Pancreas (tissue), 10 donors: ENCODE measurements around the gene EVX2. TPM values are rescaled to one million over a fixed set of nuclear protein-coding genes. Genes with fewer than 3 reads are reported as not detected.

Source experiments
- ATAC-seq, 4 donors: fragments of 200-7000 bp; cut with Tn5 transposase; one replicate each; pipeline versions ENCODE4 v1.8.0 to v1.9.1; 2020; ENCODE audit warnings: mild to moderate bottlenecking in 4 of 4, moderate library complexity in 4 of 4
- DNase-seq, 6 donors: peaks; one replicate each; pipeline ENCODE4 v3.0.0-alpha.2; 2020
- FAIRE-seq: peaks from 2 replicates; lab custom pipeline; 2012; peaks lifted over from hg19 to GRCh38; lab: Jason Lieb, UNC
- H3K27ac ChIP-seq, 4 donors: fragments of 200-600 bp; sonication (generic); 1 replicate in 3 of 4; 2 replicates in 1 of 4; pipeline versions ENCODE4 v1.5.0 to v1.8.0; 2020
- H3K27me3 ChIP-seq, 4 donors: fragments of 200-600 bp; one replicate each; pipeline ENCODE4 v1.8.0; 2021
- H3K36me3 ChIP-seq, 3 donors: fragments of 200-600 bp; sonication (generic) in 1 of 3; one replicate each; pipeline versions ENCODE4 v1.5.0 to v1.8.0; 2020 to 2021
- H3K4me1 ChIP-seq, 3 donors: fragments of 200-600 bp; one replicate each; pipeline ENCODE4 v1.8.0; 2021
- H3K4me3 ChIP-seq, 4 donors: fragments of 200-600 bp; sonication (generic) in 2 of 4; one replicate each; pipeline versions ENCODE4 v1.5.0 to v1.8.0; 2020 to 2021
- H3K9me3 ChIP-seq, 4 donors: fragments of 200-600 bp; one replicate each; pipeline ENCODE4 v1.8.0; 2021
- WGBS, 2 donors: extraction: QIAGEN DNeasy Blood & Tissue Kit; methylation state at CpG; one replicate each; pipeline ENCODE4 v1.1.7; 2013; 5-methylcytosine and 5-hydroxymethylcytosine counted together
- intact Hi-C, 3 donors: fragments of 100-400 bp; cut with DNase I; formaldehyde crosslinking; loops; one replicate each; pipeline versions ENCODE4 v1.11.1 to v1.14.2; 2022
- polyA plus RNA-seq, 2 donors: library from polyadenylated mRNA; stranded (reverse); fragments of 200-250 nt; gene quantifications; one replicate each; pipeline ENCODE4 v1.2.3, GENCODE V29; 2013
- total RNA-seq, 6 donors: library from RNA; stranded (reverse); fragmentation: NEBNext Ultra II Directional in 4 of 6; extraction: Animal tissue kit (Norgen Biotek cat#: 25700) in 4 of 6; gene quantifications; one replicate each; pipeline versions ENCODE4 v1.2.1 to v1.2.4, GENCODE V29; 2021 to 2023
- TF ChIP-seq, protein P1 (sequence below), 4 donors: fragments of 200-600 bp; sonication (generic) in 3 of 4; IDR thresholded peaks; one replicate each; pipeline versions ENCODE4 v1.5.0 to v1.8.0; 2021; ENCODE audit warnings: antibody characterized with exemption in 4 of 4
- donor health status: healthy with polysubstance abuse.
- donor health status: DM: no; HTN: no; CAD: no; lungs with moderate emphysema.
- donor health status: DM: no; HTN: no; CAD: no.
- donor health status: control.
- donor health status: control.
- donor health status: Bipolar disorder and iron deficiency.
- donor health status: DM: yes; HTN: yes; CAD: no.
- donor health status: DM: no; HTN: no; CAD: no.
- donor health status: DM: no; HTN: no; CAD: no.
- donor health status: DM: yes; HTN: yes; CAD: no.

EVX2 gene
- total and polyA plus RNA-seq, 8 donors = 0.02 TPM; not detected in 7

DNA sequence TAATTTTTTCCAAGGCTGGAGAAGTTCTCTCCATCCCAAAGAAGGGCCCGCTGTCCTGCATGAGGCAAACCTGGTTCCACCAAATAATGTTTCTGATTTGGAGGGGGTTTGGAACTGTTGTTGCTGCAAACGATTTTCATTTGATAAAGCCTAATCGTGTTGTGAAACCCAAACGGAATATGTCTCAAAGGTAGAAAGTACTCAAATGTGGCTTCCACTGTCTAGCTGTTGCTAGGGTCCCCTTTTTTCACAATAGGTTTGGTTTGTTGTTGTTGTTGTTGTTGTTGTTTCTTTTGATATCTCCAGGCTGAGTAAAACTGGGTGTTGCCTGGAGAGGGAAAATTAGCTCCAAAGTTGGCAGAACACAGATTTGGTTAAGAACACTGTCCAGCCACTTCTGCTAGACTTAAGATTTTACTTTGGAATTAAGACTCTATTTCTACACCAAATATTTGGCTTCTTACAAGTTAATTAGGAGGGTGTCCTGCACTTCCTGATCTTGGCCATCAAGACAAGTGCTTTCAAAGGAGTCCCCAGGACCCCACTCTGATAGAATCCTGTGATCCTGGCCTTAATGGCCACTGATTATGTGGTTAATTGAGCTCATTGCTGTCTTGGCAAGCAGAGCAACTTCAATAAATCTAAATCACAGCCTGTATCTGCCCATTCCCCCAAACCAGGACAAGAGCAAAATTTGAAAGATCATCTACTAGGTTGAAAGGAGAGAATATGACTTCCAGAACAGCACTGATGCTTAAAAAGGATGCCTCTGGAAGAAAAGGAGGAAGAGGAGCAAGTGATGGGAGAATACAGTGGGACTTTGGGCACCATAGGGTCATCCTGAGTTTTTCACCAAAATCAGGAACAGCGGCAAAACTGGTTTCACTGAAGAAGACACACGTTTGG is 5.4 kb upstream of the EVX2 start:
- H3K27ac ChIP-seq = no peak overlapping the region
- no peak for FAIRE-seq
- intact Hi-C loops = loop anchor here in 1 of 3 donors (5.0 kb wide), 1 partner anchor 392 kb away; no protein-coding TSS in a partner anchor
- H3K9me3 ChIP-seq = no peaks in the 10 kb centered on the region
- no peak overlapping the region for H3K4me3 ChIP-seq
- H3K4me1 ChIP-seq = peaks cover 0 to 13% (median 0%) of the 10 kb centered on the region in 3 donors
- no peak for DNase-seq
- ATAC-seq = no peak
- TF ChIP-seq, protein P1, sequence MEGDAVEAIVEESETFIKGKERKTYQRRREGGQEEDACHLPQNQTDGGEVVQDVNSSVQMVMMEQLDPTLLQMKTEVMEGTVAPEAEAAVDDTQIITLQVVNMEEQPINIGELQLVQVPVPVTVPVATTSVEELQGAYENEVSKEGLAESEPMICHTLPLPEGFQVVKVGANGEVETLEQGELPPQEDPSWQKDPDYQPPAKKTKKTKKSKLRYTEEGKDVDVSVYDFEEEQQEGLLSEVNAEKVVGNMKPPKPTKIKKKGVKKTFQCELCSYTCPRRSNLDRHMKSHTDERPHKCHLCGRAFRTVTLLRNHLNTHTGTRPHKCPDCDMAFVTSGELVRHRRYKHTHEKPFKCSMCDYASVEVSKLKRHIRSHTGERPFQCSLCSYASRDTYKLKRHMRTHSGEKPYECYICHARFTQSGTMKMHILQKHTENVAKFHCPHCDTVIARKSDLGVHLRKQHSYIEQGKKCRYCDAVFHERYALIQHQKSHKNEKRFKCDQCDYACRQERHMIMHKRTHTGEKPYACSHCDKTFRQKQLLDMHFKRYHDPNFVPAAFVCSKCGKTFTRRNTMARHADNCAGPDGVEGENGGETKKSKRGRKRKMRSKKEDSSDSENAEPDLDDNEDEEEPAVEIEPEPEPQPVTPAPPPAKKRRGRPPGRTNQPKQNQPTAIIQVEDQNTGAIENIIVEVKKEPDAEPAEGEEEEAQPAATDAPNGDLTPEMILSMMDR (IDR thresholded peaks at IDR 0.05) = no peak
- peaks cover 0 to 94% (median 27%) of the 10 kb centered on the region in 4 donors for H3K27me3 ChIP-seq
- no peaks in the 10 kb centered on the region for H3K36me3 ChIP-seq
- WGBS, 2 donors = 8 to 10% methylated on average over 6 of the region's 6 CpGs

DNA sequence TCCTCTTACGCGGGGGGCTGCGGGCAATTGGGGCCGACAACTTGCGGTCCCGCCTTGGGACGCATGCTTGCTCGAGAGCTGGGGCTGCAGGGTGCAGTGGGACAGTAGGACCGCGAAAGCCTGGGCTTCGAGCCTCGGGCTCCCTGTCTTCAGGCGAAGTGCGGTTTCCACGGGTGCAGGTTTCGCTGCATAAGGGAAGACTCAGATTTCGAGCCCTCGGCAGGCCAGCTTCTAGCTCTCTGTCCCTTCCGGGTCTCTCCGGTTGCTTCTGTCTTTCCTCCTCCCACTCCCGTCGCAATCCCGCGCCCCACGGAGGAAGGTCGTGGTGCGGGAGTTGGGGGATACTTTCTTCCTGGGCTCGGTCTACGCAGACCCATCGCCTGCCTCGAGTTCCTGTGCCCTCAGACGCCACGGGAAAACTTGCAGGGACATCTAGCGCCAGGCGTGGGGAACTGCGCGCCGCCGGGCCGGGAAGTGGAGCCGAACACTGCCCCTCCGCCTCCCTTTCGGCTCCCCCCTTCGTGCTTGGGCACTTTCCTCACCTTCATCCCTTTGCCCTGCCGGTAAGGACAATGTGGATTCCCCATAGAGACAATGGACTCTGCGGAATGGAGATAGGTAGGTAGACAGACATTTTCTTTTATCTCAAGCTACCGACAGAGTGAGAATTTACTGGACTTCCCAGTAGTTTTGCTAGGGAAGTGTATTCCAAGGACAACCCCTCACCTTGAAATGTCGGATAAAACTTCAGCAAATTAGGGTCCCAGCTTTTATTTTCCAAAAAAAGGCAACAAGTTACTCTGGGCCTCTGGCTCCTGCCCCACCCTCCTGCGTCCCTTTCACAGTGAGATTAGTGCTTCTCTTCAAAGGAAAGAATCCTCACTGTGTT is 4.5 kb upstream of the EVX2 start:
- FAIRE-seq (no peak), DNase-seq (peak; percentile 35 to 87 (median 60)), ATAC-seq (peak; percentile 78 to 94 (median 92))
- intact Hi-C loops = loop anchor here in 1 of 3 donors (5.0 kb wide), 1 partner anchor 391 kb away; no protein-coding TSS in a partner anchor
- Histone ChIP-seq H3K4me1 (peaks cover 0 to 10% (median 0%) of the 10 kb centered on the region in 3 donors), H3K9me3 (no peaks in the 10 kb centered on the region), H3K27ac (no peak overlapping the region), H3K4me3 (peak overlapping the region in 3 of 4 donors; percentile 26 to 45 (median 26)), H3K36me3 (no peaks in the 10 kb centered on the region), H3K27me3 (peaks cover 5 to 94% (median 25%) of the 10 kb centered on the region in 4 donors)
- WGBS, 2 donors = 4 to 5% methylated on average over 48 to 49 of the region's 49 CpGs
- TF ChIP-seq, protein P1 (IDR thresholded peaks at IDR 0.05) = peak; percentile 51 to 74 (median 66)

DNA sequence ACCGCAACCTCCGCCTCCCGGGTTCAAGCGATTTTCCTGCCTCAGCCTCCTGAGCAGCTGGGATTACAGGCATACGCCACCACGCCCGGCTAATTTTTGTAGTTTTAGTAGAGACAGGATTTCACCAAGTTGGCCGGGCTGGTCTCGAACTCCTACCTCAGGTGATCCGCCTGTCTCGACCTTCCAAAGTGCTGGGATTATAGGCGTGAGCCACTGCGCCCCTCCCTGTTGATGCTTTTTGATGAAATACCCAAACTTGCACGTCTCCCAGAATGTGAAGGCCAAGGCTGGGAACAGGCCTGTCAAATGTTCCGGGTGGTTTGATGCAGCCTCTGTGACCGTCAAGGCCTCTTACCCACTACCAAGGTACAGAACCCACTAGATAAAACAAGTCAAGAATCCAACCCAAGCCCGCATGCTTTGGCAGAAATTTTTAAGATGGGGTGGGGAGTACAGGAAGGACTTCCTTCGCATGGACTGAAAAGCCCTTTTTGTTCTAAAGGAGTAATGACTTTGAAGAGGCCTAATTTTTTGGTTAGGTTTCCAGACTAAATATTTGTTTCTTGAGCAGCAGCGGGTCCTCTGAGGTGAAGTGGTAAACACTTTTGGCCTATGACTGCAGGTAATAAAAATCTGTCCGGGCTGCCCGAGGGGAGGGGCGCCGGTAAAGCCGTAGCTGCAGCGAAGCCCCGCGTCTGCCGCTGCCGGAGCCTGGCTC is 3.7 kb upstream of the EVX2 start:
- ATAC-seq (no peak), FAIRE-seq (no peak), DNase-seq (no peak)
- Histone ChIP-seq H3K4me3 (peak overlapping the region in 2 of 4 donors; percentile 26 to 45), H3K36me3 (no peaks in the 10 kb centered on the region), H3K27me3 (peaks cover 5 to 98% (median 28%) of the 10 kb centered on the region in 4 donors), H3K4me1 (peaks cover 0 to 6% (median 0%) of the 10 kb centered on the region in 3 donors), H3K9me3 (no peaks in the 10 kb centered on the region), H3K27ac (no peak overlapping the region)
- WGBS, 2 donors = 21 to 22% methylated on average over 29 of the region's 29 CpGs
- intact Hi-C loops = loop anchor here in 1 of 3 donors (5.0 kb wide), 1 partner anchor 390 kb away; no protein-coding TSS in a partner anchor
- TF ChIP-seq, protein P1 (IDR thresholded peaks at IDR 0.05) = no peak
